Activated CD4-positive, alpha-beta T cell treated with anti-CD3 and anti-CD28 coated beads, Interleukin-2, amount 50 U/mL, for 48 hours (primary cell): ENCODE results near the gene BANK1.

Source experiments
- DNase-seq, 2 experiments: peaks; one replicate each; pipeline ENCODE4 v3.0.0-alpha.2; 2020

Gene BANK1

DNA sequence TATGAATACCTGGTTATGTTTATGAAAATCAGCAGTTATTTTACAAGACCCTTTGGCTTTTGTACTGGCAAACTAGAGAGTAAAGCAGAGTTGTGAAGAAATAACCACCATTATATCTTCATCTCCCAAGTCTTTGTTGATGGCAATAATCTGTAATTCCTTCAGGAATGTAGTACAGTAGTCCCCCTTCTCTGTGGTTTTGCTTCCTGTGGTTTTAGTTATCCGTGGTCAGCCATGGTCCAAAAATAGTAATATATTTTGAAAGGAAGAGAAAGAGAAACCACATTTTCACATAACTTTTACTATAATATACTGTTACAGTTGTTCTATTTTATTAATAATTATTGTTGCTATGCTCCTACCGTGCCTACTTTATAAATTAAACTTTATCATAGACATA, 27.8 kb downstream of the BANK1 start:
- no peak for DNase-seq

DNA sequence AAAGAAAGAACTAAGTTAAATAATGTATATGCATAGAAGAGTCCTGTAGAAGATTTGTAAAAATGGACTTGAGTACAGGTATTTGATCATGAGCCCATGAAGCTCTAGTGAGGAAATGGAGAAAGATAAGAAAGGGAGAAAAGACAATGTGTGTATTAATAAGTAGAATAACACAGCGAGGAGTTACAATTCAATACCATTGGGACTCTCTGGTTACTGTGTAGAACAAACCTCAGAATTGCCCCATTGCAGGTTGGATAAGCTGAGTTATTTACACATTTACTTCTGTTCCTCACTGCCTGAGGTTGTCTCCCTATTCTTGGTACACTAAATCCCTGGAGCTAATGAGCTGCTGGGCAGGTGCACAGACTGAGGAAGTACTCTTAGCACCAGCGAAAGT, 33.3 kb downstream of the BANK1 start:
- DNase-seq: no peak

GRCh38 chr4:101824500-101824899, 34.0 kb downstream of the BANK1 start:
- no peak for DNase-seq

- DNase-seq: no peak
These were observed 35.4 kb downstream of the BANK1 start for GRCh38 chr4:101825953-101826352.

DNA sequence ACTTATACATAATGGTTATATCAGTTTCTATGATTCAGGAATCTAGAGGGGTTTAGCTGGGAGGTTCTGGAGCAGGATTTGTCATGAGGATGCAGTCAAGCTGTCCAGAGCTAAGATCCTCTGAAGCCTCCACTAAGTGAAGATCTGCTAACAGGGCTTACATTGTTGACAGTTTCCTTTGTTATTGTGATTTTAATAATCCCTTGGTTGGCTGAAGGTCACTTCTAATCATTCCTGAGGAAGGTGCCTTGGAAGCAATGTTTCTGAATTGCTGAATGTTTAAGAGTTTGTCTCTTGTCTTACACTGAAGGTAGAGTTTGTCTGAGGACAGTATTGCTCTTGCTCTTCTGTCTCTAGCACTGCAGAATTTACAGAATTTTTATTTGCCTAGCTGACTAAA, 41.3 kb downstream of the BANK1 start:
- DNase-seq: no peak

GRCh38 chr4:101833480-101833879, 43.0 kb downstream of the BANK1 start:
- no peak for DNase-seq

GRCh38 chr4:101835121-101835904, 44.8 kb downstream of the BANK1 start:
- DNase-seq: no peak

DNA sequence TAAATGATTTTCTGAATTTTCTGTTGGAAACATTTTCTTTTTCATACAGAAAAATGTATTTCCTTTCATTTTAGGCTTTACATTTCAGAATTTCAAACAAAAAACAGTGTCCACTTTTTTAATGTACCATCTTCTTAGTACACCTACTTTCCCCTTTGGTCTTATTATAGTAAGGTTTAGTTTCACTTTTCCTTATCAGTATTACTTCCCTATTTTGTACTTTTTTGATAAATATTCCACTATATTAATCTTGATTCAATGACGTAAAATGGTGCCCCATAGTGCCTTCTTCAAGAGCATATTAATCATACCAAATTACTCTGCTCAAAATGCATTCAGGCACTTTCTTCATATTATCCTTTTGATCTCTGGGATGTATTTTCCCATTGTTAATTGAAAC, 52.5 kb downstream of the BANK1 start:
- no peak for DNase-seq

DNA sequence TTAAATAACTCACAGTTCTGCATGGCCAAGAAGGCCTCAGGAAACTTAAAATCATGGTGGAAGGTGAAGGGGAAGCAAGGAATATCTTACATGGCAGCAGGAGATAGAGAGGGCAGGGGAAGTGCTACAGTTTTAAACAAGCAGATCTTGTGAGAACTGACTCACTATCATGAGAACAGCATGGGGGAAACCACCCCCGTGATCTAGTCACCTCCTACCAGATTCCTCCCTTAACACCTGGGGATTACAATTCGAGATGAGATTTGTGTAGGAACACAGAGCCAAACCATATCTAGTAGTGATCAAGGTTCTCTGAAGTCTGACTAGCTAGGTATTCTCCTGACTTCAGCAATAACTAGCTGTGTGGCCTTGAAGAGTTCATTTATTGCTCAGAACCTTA, 56.0 kb downstream of the BANK1 start:
- no peak for DNase-seq

GRCh38 chr4:101850698-101851097, 60.2 kb downstream of the BANK1 start:
- no peak for DNase-seq

DNA sequence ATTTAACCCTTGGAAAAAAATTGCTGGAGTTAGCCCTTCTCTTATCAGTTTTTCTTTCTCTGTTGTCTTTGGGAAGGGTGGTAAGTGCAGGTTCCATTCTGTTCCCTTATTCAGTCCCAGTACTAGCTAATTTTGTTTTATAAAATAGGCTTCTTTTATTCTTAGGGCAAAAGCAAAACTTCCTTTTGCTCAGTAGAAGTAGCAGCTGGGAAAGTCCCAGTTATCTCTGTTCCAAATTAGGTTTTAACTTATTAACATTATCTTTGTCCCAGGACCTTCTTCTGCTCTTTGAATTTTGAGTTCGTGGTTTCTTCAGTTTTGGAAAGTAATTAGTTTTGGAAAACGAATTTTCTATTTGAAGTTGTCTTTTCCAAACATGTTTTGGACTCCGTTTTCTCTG, 61.1 kb downstream of the BANK1 start:
- DNase-seq: no peak

DNA sequence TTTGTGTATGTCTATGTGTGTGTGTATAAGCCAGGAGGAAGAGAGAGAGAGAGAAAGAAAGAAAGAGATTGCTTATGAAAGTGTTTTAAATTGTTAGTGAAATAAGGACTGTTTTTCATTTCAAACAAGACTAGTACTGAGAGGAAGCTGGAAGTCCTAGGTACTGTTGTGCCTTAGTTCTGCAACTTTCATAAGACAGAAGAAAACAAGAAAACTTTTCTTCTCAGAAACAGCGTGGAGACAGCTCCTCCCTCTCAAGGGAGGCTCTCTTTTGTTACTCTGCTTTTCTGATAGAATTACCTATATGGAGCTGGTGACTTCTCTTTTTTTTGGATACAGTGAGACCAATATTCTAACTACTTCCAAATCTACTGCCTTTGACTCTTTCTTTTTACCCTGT, 62.5 kb downstream of the BANK1 start:
- no peak for DNase-seq

DNA sequence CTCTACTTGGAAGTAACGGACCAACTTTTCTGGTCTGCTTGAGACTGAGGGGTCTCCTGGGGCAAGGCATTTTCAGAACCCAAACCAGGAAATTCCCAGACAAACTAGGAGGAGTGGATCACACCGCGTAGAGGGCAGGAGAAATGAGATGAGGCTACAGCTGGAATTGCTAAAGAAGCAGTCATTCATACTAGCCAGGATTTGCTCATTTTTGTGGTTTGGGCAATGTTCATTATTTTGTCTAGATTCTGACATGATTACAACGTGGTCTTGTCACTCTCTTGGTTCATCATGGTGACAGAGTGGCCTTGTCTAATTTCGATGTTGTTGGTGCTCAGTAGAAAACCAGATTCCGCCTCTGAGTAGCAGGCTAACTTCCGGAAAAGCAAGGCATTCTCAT, 63.2 kb downstream of the BANK1 start:
- no peak for DNase-seq

GRCh38 chr4:101855239-101855638, 64.7 kb downstream of the BANK1 start:
- DNase-seq: no peak

DNA sequence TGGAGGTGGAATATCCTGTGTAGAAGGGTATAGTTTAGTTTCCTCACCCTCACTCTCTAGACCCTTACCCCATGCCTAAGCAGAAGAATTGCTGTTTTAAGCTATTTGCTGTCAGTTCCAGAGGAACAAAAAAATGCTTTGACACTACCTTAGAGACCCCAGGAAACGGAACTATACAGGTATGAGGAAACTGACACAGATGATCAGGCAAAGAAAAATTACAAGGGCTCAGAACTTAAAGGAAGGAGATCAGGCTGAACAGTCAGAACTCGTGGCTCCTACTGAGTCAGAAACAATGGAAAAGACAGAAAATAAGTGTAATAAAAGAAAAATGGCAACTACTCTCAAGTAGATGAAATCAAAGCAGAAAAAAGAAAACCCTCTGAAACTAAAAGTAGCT, 65.6 kb downstream of the BANK1 start:
- no peak for DNase-seq

DNA sequence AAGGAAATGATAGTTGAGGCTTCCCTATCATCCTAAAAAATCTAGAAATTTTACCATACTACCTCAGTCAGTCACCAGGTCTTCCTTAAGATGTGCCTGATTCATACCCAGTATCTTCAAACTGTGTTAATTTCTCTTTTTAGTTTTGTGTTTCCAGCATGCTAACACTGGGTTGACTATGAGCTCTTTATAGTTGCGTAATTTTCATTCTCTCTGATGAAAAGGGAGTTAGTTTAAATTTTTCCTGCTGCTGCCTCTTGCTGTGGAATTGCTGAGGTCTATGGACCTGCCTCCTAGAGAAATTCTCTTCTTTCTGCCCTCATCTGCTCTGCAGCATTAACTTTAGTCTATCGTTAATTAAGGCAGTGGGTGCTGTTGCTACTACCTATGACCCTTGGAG, 66.6 kb downstream of the BANK1 start:
- DNase-seq: no peak

GRCh38 chr4:101858641-101859040, 68.1 kb downstream of the BANK1 start:
- no peak for DNase-seq

- DNase-seq: no peak
These were observed 72.1 kb downstream of the BANK1 start for GRCh38 chr4:101862595-101862994.

DNA sequence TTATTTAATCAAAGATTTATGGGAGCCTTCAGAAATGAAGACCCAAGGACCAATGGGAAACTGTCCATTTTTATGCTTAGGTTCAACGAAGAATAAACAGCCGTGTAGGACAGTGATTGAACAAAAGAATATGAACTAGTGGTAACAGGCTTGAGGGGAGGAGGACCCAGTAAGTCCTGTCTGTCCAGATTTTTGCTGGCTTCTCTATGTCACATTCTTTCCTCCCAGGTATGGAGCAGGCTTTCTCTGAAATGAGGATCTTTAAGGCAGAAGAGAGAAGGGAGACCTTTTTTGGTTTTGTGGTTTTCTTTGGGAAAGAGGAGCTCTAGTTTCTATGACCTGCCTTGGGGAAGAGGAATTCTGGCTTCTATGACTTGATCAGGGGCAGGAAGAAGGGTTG, 74.1 kb downstream of the BANK1 start:
- DNase-seq: no peak

DNA sequence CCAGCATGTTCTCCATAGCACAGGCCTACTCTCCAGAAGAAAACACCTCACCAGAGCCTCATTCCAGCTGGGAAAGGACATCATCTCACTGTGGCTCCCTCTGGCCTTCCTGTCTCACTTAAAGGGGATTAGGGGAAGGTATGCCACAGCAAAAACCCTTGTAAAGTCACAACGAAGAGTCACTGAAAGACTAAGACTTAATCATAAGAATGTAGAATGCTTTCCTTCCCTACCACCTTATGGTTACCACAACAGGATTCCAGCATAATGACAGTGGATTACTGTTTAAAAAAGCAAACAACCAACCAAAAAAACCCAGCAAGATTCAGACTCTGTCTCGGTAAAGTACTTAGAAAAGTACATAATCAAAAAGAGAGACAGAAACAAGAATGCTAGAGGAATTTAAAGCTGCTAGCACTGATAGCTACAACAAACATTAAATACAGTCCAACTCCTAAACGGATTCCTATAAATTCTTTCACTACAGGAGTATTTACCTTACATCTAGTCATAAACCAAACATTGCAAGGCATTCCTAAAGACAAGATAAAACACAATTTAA, 75.1 kb downstream of the BANK1 start:
- DNase-seq: no peak

GRCh38 chr4:101870874-101871273, 80.3 kb downstream of the BANK1 start:
- DNase-seq: no peak

DNA sequence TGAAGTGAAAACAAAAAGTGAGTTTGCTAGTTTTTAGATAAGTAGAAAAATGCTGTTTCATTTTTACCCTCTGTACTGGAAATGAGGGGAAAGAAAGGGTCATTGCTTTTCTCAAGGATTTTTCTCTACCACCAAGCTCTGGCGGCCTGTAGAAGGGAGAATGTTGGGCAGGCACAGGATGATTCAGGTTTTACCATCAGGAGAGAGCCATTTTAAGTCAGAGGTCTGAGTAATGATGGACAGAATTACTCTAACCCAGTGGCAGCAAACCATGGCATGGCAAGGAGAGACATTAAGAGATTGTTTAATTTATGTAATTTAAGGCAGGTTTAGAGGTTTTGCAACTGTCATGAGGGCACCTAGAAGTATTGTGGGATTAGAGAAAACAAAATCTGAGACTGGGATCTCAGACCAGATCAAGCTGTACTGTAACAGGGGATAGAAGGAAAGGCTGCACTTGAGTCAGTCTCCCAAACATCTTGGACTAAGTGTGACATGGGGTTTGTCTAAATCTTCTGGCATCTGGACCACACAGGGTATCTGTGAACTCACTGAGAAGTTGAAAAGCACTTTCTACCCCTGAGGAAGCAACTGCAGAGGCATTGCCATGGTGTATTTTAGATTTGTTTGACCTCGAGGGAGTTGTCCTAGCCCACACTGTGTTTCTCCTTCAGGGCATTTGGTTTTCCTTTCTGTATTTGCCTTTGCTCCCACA, 81.6 kb downstream of the BANK1 start:
- DNase-seq: no peak

DNA sequence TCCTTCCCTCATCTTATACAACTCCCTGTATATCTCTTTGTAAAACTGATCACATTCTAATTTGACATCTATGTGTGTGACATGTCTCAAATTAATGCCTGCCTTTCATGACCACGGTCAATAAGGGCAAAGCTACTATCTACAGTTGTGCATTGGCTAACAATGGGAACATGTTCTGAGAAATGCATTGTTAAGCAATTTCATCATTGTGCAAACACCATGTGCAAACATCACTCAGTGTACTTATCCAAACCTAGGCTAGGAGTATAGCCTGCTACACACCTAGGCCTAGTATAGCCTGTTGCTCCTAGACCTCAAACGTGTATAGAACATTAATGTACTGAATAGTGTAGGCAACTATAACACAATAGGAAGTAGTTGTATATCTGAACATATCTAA, 95.0 kb downstream of the BANK1 start:
- DNase-seq: no peak

DNA sequence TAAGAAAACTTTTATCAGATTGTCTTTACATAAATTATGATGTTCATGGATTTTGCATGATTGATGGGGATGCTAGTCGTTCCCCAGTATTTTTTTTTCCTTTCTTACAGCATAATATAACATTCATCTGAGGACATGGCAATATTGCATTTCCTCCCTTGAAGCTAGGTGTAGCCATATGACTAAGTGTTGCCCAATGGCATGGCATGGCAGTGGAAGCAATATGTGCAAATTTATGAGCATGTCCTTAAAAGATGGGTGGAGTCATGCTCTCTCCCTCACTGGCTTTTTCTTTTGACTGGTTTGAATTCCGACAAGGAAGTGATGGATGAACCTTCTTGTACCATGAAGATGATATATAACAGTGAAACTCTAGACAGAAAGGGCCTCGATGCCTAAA, 96.3 kb downstream of the BANK1 start:
- DNase-seq: no peak
